Measurements from ENCODE around the gene TBR1. TPM values are rescaled to one million over a fixed set of nuclear protein-coding genes. Genes with fewer than 3 reads are reported as not detected.

The TBR1 gene
- total and polyA plus RNA-seq, 2 of the 4 experiments (the other 2 are of a cell fraction) = not detected

DNA sequence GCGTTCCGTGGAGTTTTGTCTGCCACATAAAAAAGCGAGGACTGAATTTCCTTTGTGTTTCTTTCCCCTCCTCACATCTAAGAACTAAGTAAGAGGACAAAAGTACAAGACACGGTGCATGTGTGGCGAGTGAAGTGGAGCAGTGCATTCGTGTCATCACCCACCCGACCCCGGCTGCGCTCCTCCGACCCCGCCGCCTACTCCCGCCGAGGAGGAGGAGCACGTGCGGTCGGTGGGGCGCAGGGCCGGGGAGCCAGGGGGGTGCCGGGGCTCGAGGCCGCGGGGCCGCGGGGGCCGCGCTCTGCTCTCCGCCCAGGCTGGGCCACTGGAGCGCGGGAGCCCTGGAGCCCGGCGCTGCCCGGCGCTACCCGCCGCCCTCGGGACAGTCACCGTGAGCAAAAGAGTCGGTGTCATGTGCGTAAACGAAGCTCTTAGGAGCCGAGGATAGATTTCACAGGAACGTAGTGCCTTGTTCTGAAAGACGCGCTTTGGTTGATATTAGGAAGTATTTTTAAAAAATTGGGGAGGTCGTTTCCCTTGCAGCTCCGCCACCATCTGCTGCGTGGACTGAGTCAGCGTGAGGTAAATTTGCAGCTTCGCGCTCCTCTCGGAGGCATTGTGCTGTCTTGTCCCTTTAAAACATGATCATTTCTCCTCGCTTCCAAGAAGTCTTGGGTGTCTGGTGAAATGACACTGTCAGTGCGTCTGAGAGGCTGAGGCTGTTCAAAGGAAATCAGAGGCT lies 11.0 kb downstream of the TBR1 start:
- no peak overlapping the region for H4K91ac ChIP-seq (ENCODE audit: insufficient read depth, low read depth, low read length)
- dilution Hi-C loops (cut with HindIII; ENCODE audit: low sequenced_read_pairs, unreplicated experiment) = no loop called here
- no peak overlapping the region for H4K5ac ChIP-seq (ENCODE audit: low read depth, low read length)
- peak; percentile 43 for DNase-seq
- H3K18ac ChIP-seq (ENCODE audit: low read depth, low read length) = no peak overlapping the region
- intact Hi-C loops (cut with micrococcal nuclease) = loop anchor here (5.0 to 10.0 kb wide), 2 partner anchors 520 to 698 kb away; no protein-coding TSS in a partner anchor
- no TSS peak for BruUV-seq (replicated peaks)
- H3K4ac ChIP-seq (ENCODE audit: low read depth, low read length) = no peak overlapping the region
- in situ Hi-C loops (cut with MboI; ENCODE audit: low sequenced_read_pairs) = no loop called here
- peaks cover 74% of the 10 kb centered on the region for H3K27me3 ChIP-seq (ENCODE audit: control insufficient read depth, insufficient read depth, low read length)
- H2BK20ac ChIP-seq (ENCODE audit: low read depth, low read length) = no peak overlapping the region
- no peak overlapping the region for H4K8ac ChIP-seq (ENCODE audit: low read depth in 2 of 2, low read length in 2 of 2)
- no peak overlapping the region for H2BK120ac ChIP-seq (ENCODE audit: low read depth, low read length)
- peak overlapping the region; percentile 4; the same call in 1 of the 2 replicates for H3K4me3 ChIP-seq (ENCODE audit: insufficient read depth, low read depth, low read length)
- TF ChIP-seq SMC3 (IDR thresholded peaks at IDR 0.05; ENCODE audit: low read depth, low read length) (0 out of 2 replicates have a peak, but pooled peaks have one; percentile 11), FOS (IDR thresholded peaks at IDR 0.05; ENCODE audit: low read depth, low read length) (no peak), RAD21 (IDR thresholded peaks at IDR 0.05; ENCODE audit: low read length) (0 out of 2 replicates have a peak, but pooled peaks have one; percentile 10)
- peak overlapping the region; percentile 32; the same call in 1 of the 2 replicates for H3K4me2 ChIP-seq (ENCODE audit: low read depth, low read length)
- no peaks in the 10 kb centered on the region for H3K9me1 ChIP-seq (ENCODE audit: insufficient read depth, low read length)
- peaks cover 22% of the 10 kb centered on the region for H3K9me3 ChIP-seq (ENCODE audit: control insufficient read depth, insufficient read depth, low read length)
- no peak overlapping the region for H3K56ac ChIP-seq (ENCODE audit: extremely low read depth, insufficient read depth, low read length)
- ATAC-seq (ENCODE audit: low read depth) = peak; percentile 57
- no peak overlapping the region for H2AK9ac ChIP-seq (replicated peaks; ENCODE audit: low read depth, low read length, poor library complexity)
- no peak overlapping the region for H3K9ac ChIP-seq (ENCODE audit: low read depth, low read length)
- ChIA-PET CTCF (interaction anchor here (0.5 to 1.2 kb wide), 2 partner anchors 15 to 718 kb away, joined by 3 read pairs; no protein-coding TSS in a partner anchor), POLR2A (ENCODE audit: unreplicated experiment) (no interaction called here)
- no peaks in the 10 kb centered on the region; the same call in 1 of the 2 replicates for H3K4me1 ChIP-seq (ENCODE audit: control insufficient read depth, insufficient read depth, low read length)
- H4K20me1 ChIP-seq (ENCODE audit: insufficient read depth, low read length) = 0 out of 2 replicates have a peak, but pooled peaks cover 4% of the 10 kb centered on the region
- H3K79me1 ChIP-seq (ENCODE audit: low read depth in 1 of 2, low read length in 2 of 2) = no peaks in the 10 kb centered on the region
- H3K27ac ChIP-seq (ENCODE audit: insufficient read depth, low read length) = no peak overlapping the region
- H2BK15ac ChIP-seq (ENCODE audit: low read depth, low read length) = no peak overlapping the region
- peak overlapping the region; percentile 29 for H2AFZ ChIP-seq (replicated peaks; ENCODE audit: low read length, poor library complexity)
- no peaks in the 10 kb centered on the region for H3K36me3 ChIP-seq (ENCODE audit: control insufficient read depth, insufficient read depth, low read length)
- 8% methylated on average over 21 of the region's 54 CpGs; no CpG with 5 or more reads in 1 of the 2 experiments for WGBS, 2 experiments (ENCODE audit: extremely low coverage in 2 of 2, insufficient read length in 1 of 2)
- no peak overlapping the region for H2BK5ac ChIP-seq (ENCODE audit: low read depth, low read length, poor library complexity, severe bottlenecking)
- no peak overlapping the region for H2AK5ac ChIP-seq (ENCODE audit: low read depth, low read length)
- no peak overlapping the region for H3K23ac ChIP-seq (ENCODE audit: low read depth, low read length)
- H3K14ac ChIP-seq (replicated peaks; ENCODE audit: low read depth, low read length) = no peak overlapping the region
